GM19463 (cell line): ENCODE data around the gene CD38.
"Not testable (repeated sequence)": the region's sequence is repeated elsewhere in the genome, so short reads cannot be mapped to it uniquely, and the experiment has no call there.

ENCODE experiments used
- ATAC-seq: cut with Tn5 transposase; IDR thresholded peaks from one replicate; pipeline ENCODE4 v1.9.1; 2021; ENCODE audit warnings: mild to moderate bottlenecking, moderate library complexity; ENCODE audit not compliant: unreplicated experiment

The CD38 gene

GRCh38 chr4:15778289-15779241, at the start of gene CD38:
Gene CD38 (plus strand): TSS chr4:15778328. CDS start chr4:15778415, 87 bp downstream.
- peak; percentile 62 for ATAC-seq

GRCh38 chr4:15729910-15730533, 48.1 kb upstream of the CD38 start:
- ATAC-seq = peak; percentile 72

- ATAC-seq = not testable (repeated sequence)
Observed at GRCh38 chr4:15733061-15733460, 45.1 kb upstream of the CD38 start.

GRCh38 chr4:15735536-15735935, 42.6 kb upstream of the CD38 start:
- ATAC-seq = no peak

- no peak for ATAC-seq
Observed at GRCh38 chr4:15736514-15737050, 41.5 kb upstream of the CD38 start.

GRCh38 chr4:15737255-15737654, 40.9 kb upstream of the CD38 start:
- no peak for ATAC-seq

- ATAC-seq = no peak
Observed at GRCh38 chr4:15738877-15739276, 39.3 kb upstream of the CD38 start.

GRCh38 chr4:15740764-15741404, 37.2 kb upstream of the CD38 start:
- ATAC-seq = no peak

GRCh38 chr4:15742083-15742582, 36.0 kb upstream of the CD38 start:
- no peak for ATAC-seq

- no peak for ATAC-seq
Observed at GRCh38 chr4:15742637-15743036, 35.5 kb upstream of the CD38 start.

- ATAC-seq = no peak
Observed at GRCh38 chr4:15744016-15744545, 34.0 kb upstream of the CD38 start.

- no peak for ATAC-seq
Observed at GRCh38 chr4:15746110-15746509, 32.0 kb upstream of the CD38 start.

GRCh38 chr4:15749001-15749400, 29.1 kb upstream of the CD38 start:
- ATAC-seq = no peak

- no peak for ATAC-seq
Observed at GRCh38 chr4:15751153-15751552, 27.0 kb upstream of the CD38 start.

- ATAC-seq = no peak
Observed at GRCh38 chr4:15753081-15753480, 25.0 kb upstream of the CD38 start.

- ATAC-seq = no peak
Observed at GRCh38 chr4:15753786-15754185, 24.3 kb upstream of the CD38 start.

- ATAC-seq = no peak
Observed at GRCh38 chr4:15754323-15754722, 23.8 kb upstream of the CD38 start.

- ATAC-seq = no peak
Observed at GRCh38 chr4:15755321-15756155, 22.6 kb upstream of the CD38 start.

- ATAC-seq = peak; percentile 82
Observed at GRCh38 chr4:15756361-15756861, 21.7 kb upstream of the CD38 start.

- ATAC-seq = no peak
Observed at GRCh38 chr4:15757054-15757453, 21.1 kb upstream of the CD38 start.
